BJ (cell line): ENCODE results near the gene GSTM1. TPM values are rescaled to one million over a fixed set of nuclear protein-coding genes. Genes with fewer than 3 reads are reported as not detected.
A peak's percentile ranks its signal among the peaks of the same experiment; 100 is the strongest.
"Not testable (repeated sequence)": the region's sequence is repeated elsewhere in the genome, so short reads cannot be mapped to it uniquely, and the experiment has no call there.

Experiments used
- CTCF ChIA-PET: fragments of 350-600 bp; formaldehyde crosslinking; extraction: SDS; loops from one replicate; lab custom pipeline; 2021; ENCODE audit warnings: antibody characterized with exemption, inconsistent platforms; lab: Yijun Ruan, JAX
- POLR2A ChIA-PET: fragments of 300-600 bp; sonication (Branson Sonifier 250); formaldehyde crosslinking; extraction: SDS; loops from one replicate; lab custom pipeline; 2021; ENCODE audit warnings: antibody characterized with exemption; lab: Charles Lee
- DNase-seq: peaks from one replicate; pipeline ENCODE4 v3.0.0-alpha.2; 2011; ENCODE audit warnings: low read depth
- H3K27me3 ChIP-seq: 2 replicates; pipeline ENCODE4 v1.6.0; 2011; ENCODE audit warnings: low read length; ENCODE audit not compliant: control insufficient read depth, insufficient read depth
- H3K36me3 ChIP-seq: 2 replicates; pipeline ENCODE4 v1.5.1; 2011; ENCODE audit warnings: low read length; ENCODE audit not compliant: control insufficient read depth, insufficient read depth
- H3K4me3 ChIP-seq: 2 replicates; pipeline ENCODE4 v1.5.1; 2011; ENCODE audit warnings: low read depth, mild to moderate bottlenecking, control low read depth, low read length
- polyA plus RNA-seq: library from polyadenylated mRNA; depleted of rRNA; stranded (reverse); fragments of >200 nt; gene quantifications from 2 replicates; pipeline ENCODE4 v1.2.3, GENCODE V29; 2011
- TF ChIP-seq, protein P1 (sequence below): IDR thresholded peaks from 2 replicates; pipeline ENCODE4 v1.5.1; 2011; ENCODE audit warnings: low read depth, mild to moderate bottlenecking, control low read depth, inconsistent platforms, low read length, moderate library complexity; ENCODE audit not compliant: insufficient read depth

Gene GSTM1
- polyA plus RNA-seq, 1 experiment: 1.0 TPM

- ChIA-PET CTCF (interaction anchor here (0.6 to 1.8 kb wide), 4 partner anchors 10 to 114 kb away, joined by 3 to 7 read pairs (median 5); no protein-coding TSS in a partner anchor), POLR2A (no interaction called here)
- no peaks in the 10 kb centered on the region for H3K36me3 ChIP-seq
- no peak for DNase-seq
- no peak overlapping the region for H3K4me3 ChIP-seq
- no peaks in the 10 kb centered on the region for H3K27me3 ChIP-seq
- TF ChIP-seq, protein P1, sequence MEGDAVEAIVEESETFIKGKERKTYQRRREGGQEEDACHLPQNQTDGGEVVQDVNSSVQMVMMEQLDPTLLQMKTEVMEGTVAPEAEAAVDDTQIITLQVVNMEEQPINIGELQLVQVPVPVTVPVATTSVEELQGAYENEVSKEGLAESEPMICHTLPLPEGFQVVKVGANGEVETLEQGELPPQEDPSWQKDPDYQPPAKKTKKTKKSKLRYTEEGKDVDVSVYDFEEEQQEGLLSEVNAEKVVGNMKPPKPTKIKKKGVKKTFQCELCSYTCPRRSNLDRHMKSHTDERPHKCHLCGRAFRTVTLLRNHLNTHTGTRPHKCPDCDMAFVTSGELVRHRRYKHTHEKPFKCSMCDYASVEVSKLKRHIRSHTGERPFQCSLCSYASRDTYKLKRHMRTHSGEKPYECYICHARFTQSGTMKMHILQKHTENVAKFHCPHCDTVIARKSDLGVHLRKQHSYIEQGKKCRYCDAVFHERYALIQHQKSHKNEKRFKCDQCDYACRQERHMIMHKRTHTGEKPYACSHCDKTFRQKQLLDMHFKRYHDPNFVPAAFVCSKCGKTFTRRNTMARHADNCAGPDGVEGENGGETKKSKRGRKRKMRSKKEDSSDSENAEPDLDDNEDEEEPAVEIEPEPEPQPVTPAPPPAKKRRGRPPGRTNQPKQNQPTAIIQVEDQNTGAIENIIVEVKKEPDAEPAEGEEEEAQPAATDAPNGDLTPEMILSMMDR: no peak
Measured at GRCh38 chr1:109659997-109660690, 27.5 kb upstream of the GSTM1 start.

DNA sequence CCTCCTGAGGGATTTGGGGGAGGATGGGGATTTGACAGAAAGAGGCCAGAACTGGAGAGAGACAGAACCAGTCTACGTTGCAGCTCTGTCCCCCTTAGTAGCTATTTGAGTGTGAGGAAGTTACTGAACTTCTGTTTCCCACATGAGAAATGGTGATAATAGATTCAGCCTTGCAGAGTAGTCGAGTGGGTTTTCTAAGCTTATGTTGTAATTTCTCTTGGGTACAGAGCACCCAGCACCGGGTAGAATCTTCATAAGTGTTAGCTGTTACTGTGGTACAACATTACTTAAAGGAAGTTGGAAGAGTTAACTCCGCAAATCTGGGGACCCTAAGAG, 27.0 kb upstream of the GSTM1 start:
- DNase-seq, H3K27me3 ChIP-seq, H3K36me3 ChIP-seq, POLR2A ChIA-PET, H3K4me3 ChIP-seq: not testable (repeated sequence)
- CTCF ChIA-PET: interaction anchor here (1.5 to 2.8 kb wide), 4 partner anchors 10 to 115 kb away, joined by 3 to 7 read pairs (median 5); no protein-coding TSS in a partner anchor

- no peak overlapping the region for H3K4me3 ChIP-seq
- H3K27me3 ChIP-seq: no peaks in the 10 kb centered on the region
- CTCF ChIA-PET: interaction anchor here (1.1 to 2.8 kb wide), 5 partner anchors 10 to 115 kb away, joined by 3 to 10 read pairs (median 4); no protein-coding TSS in a partner anchor
- POLR2A ChIA-PET: no interaction called here
- H3K36me3 ChIP-seq: no peaks in the 10 kb centered on the region
- TF ChIP-seq, protein P1: no peak
- no peak for DNase-seq
Measured at GRCh38 chr1:109661391-109661790, 26.2 kb upstream of the GSTM1 start.

- no peak for DNase-seq
- TF ChIP-seq, protein P1: no peak
- H3K36me3 ChIP-seq: no peaks in the 10 kb centered on the region
- POLR2A ChIA-PET: no interaction called here
- no peak overlapping the region for H3K4me3 ChIP-seq
- H3K27me3 ChIP-seq: no peaks in the 10 kb centered on the region
- CTCF ChIA-PET: no interaction called here
Measured at GRCh38 chr1:109664671-109665070, 22.9 kb upstream of the GSTM1 start.

- H3K27me3 ChIP-seq: no peaks in the 10 kb centered on the region
- peak within 1 kb of the TSS; percentile 65 for H3K4me3 ChIP-seq
- ChIA-PET POLR2A (no interaction called here), CTCF (interaction anchor here (0.6 to 1.5 kb wide), 4 partner anchors 16 to 115 kb away, joined by 3 to 7 read pairs (median 4); no protein-coding TSS in a partner anchor)
- H3K36me3 ChIP-seq: 0 out of 2 replicates have a peak, but pooled peaks cover 3% of the 10 kb centered on the region
- peak; percentile 42 for DNase-seq
- TF ChIP-seq, protein P1: no peak
Measured at GRCh38 chr1:109667452-109668122, 20.0 kb upstream of the GSTM1 start, which contains the start of gene GSTM2. Gene GSTM2 (plus strand): TSS chr1:109668057. CDS start chr1:109668116, 59 bp downstream.
